Measurements from ENCODE around the gene HIPK2. TPM values are rescaled to one million over a fixed set of nuclear protein-coding genes. Genes with fewer than 3 reads are reported as not detected.

The HIPK2 gene
- total RNA-seq, 4 donors from 2014 or later, result 13.6 to 21.8 (median 18.2) TPM

DNA sequence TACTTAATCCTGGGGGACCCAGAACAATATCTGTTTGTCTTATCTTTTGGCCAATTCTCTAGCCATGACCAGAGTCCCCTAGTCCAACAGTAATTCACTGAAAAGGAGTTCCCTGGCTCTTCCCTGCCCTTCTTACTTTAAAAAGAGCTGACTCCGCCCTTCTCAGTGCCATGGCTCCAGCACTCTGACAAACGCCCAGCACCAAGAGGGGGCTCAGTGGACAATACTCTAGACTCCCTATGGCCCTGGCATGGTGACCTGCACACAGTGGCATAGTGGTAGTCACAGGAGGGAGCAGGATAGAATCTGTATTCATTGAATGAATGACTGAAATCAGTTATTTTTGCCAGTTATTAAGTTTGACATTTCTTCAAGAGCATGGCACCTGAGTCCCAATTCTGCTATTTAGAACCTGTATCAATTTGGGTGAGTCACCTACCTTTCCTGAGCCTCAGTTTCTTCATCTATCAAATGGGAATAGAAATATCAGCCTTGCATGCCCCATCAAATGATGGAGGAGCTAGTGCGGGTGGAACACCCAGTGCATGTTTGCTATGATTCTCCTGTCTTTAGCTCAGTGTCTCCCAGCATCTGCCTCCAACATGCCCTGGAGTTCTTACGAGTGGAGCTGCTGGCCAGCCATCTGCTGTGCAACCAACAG, 184.9 kb downstream of the HIPK2 start:
- DNase-seq (ENCODE audit: low spot score in 2 of 2), result no peak
- no peak for TF ChIP-seq CTCF (IDR thresholded peaks at IDR 0.05)
- TF ChIP-seq POLR2A (IDR thresholded peaks at IDR 0.05), result no peak
- no peaks in the 10 kb centered on the region for H3K4me1 ChIP-seq
- no peak overlapping the region for H3K27ac ChIP-seq
- no peaks in the 10 kb centered on the region for H3K27me3 ChIP-seq
- peaks cover 65% of the 10 kb centered on the region for H3K36me3 ChIP-seq
- 88% methylated on average over 4 of the region's 4 CpGs for WGBS
- no peak overlapping the region for H3K4me3 ChIP-seq
- no peaks in the 10 kb centered on the region for H3K9me3 ChIP-seq

DNA sequence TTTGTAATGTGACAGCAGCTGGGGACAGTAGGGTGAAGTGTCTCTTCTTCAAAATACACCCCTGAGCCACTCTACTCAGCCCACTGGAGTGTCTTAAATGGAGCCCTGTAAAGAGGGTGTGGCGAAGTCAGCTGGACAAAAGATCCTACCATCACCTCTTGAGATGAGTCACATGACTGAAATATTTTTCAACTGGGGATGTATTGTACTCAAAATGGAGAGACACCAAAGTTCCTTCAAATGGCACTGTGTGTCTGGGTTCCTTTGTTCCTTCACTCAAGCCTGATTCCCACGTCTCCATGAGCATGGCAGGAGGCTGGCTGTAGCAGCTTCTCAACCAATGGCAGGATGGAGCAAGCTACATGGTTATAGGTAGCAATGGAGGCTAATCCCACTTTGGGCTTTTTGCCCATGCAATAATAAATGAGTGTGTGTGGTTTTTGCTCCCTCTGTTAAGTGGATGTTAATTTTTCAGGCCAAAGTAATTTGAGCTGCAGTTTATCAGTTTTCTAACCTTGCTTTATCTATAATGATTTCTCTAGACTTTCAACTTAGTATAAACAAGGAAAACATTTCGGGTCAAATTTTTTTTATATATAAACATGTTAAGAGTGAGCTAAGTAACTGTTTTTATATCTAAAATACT, 186.1 kb downstream of the HIPK2 start:
- Histone ChIP-seq H3K27me3 (no peaks in the 10 kb centered on the region), H3K36me3 (peaks cover 59% of the 10 kb centered on the region), H3K9me3 (no peaks in the 10 kb centered on the region), H3K4me1 (no peaks in the 10 kb centered on the region), H3K4me3 (no peak overlapping the region), H3K27ac (no peak overlapping the region)
- no peak for DNase-seq (ENCODE audit: low spot score in 2 of 2)
- WGBS, result 98% methylated on average over 3 of the region's 3 CpGs
- TF ChIP-seq POLR2A (IDR thresholded peaks at IDR 0.05) (no peak), POLR2AphosphoS5 (IDR thresholded peaks at IDR 0.05) (no peak), CTCF (IDR thresholded peaks at IDR 0.05) (no peak), EP300 (IDR thresholded peaks at IDR 0.05) (no peak)

GRCh38 chr7:139589474-139589873, 188.3 kb downstream of the HIPK2 start:
- Histone ChIP-seq H3K4me3 (no peak overlapping the region), H3K27me3 (no peaks in the 10 kb centered on the region), H3K36me3 (peaks cover 45% of the 10 kb centered on the region), H3K9me3 (no peaks in the 10 kb centered on the region), H3K27ac (no peak overlapping the region), H3K4me1 (no peaks in the 10 kb centered on the region)
- DNase-seq (ENCODE audit: low spot score in 2 of 2), result no peak
- WGBS, result 93% methylated on average over 1 of the region's 1 CpG
- no peak for TF ChIP-seq POLR2A (IDR thresholded peaks at IDR 0.05)
- TF ChIP-seq EP300 (IDR thresholded peaks at IDR 0.05), result no peak
- TF ChIP-seq POLR2AphosphoS5 (IDR thresholded peaks at IDR 0.05), result no peak
- TF ChIP-seq CTCF (IDR thresholded peaks at IDR 0.05), result no peak

GRCh38 chr7:139588632-139589031, 189.2 kb downstream of the HIPK2 start:
- no peak for TF ChIP-seq CTCF (IDR thresholded peaks at IDR 0.05)
- TF ChIP-seq POLR2A (IDR thresholded peaks at IDR 0.05), result no peak
- TF ChIP-seq POLR2AphosphoS5 (IDR thresholded peaks at IDR 0.05), result no peak
- no peak for TF ChIP-seq EP300 (IDR thresholded peaks at IDR 0.05)
- DNase-seq (ENCODE audit: low spot score in 2 of 2), result no peak
- 71% methylated on average over 7 of the region's 7 CpGs for WGBS
- Histone ChIP-seq H3K9me3 (no peaks in the 10 kb centered on the region), H3K4me1 (no peaks in the 10 kb centered on the region), H3K27ac (no peak overlapping the region), H3K4me3 (no peak overlapping the region), H3K36me3 (peaks cover 47% of the 10 kb centered on the region), H3K27me3 (no peaks in the 10 kb centered on the region)

- 98% methylated on average over 7 of the region's 7 CpGs for WGBS
- no peak for DNase-seq (ENCODE audit: low spot score in 2 of 2)
- H3K27me3 ChIP-seq, result no peaks in the 10 kb centered on the region
- no peaks in the 10 kb centered on the region for H3K9me3 ChIP-seq
- no peaks in the 10 kb centered on the region for H3K4me1 ChIP-seq
- H3K36me3 ChIP-seq, result peaks cover 48% of the 10 kb centered on the region
- H3K27ac ChIP-seq, result no peak overlapping the region
- TF ChIP-seq EP300 (IDR thresholded peaks at IDR 0.05) (no peak), POLR2A (IDR thresholded peaks at IDR 0.05) (no peak), CTCF (IDR thresholded peaks at IDR 0.05) (no peak), POLR2AphosphoS5 (IDR thresholded peaks at IDR 0.05) (no peak)
- H3K4me3 ChIP-seq, result no peak overlapping the region
These were observed 190.3 kb downstream of the HIPK2 start for GRCh38 chr7:139587535-139587934.
